Epithelial cell of proximal tubule (primary cell): ENCODE results near the gene KMT2E. TPM values are rescaled to one million over a fixed set of nuclear protein-coding genes. Genes with fewer than 3 reads are reported as not detected.

Experiments
- DNase-seq: peaks from one replicate; pipeline ENCODE4 v3.0.0-alpha.2; 2011; ENCODE audit warnings: low read depth
- H3K4me3 ChIP-seq: 2 replicates; pipeline ENCODE4 v1.5.1; 2011; ENCODE audit warnings: low read depth, mild to moderate bottlenecking, low read length
- CTCF ChIP-seq: conservative IDR thresholded peaks from 2 replicates; pipeline ENCODE4 v1.5.1; 2012; ENCODE audit warnings: low read depth, mild to moderate bottlenecking, low read length
- total RNA-seq: library from RNA; depleted of rRNA; stranded (reverse); fragments of >200 nt; gene quantifications from 2 replicates; pipeline ENCODE4 v1.2.3, GENCODE V29; 2015

The KMT2E gene
- total RNA-seq, 1 donor from 2014 or later = 46.4 TPM

- H3K4me3 ChIP-seq = no peak overlapping the region
- no peak for DNase-seq
- no peak for TF ChIP-seq CTCF
Measured at GRCh38 chr7:105086850-105087249, 72.8 kb downstream of the KMT2E start.

- TF ChIP-seq CTCF = no peak
- H3K4me3 ChIP-seq = no peak overlapping the region
- no peak for DNase-seq
Measured at GRCh38 chr7:105087981-105088380, 74.0 kb downstream of the KMT2E start.

DNA sequence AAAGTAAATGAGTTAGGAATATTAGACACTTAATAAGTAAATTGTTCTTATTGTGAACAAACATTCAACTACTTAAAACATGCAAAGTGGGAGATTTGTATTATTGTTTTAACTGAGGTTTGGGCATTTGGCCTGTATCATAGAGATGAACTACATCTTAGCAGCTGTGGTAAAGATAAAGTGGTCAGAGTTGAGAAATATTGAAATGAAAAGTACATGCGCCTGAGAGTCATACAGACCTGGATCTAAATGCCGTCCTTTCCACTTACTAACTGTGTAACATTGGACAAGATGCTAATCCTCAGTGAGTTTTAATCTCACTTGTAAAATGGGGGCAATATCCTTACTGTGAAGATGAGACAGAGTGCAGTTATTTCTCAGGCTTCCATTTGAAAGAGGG is 74.5 kb downstream of the KMT2E start:
- TF ChIP-seq CTCF = no peak
- no peak for DNase-seq
- H3K4me3 ChIP-seq = no peak overlapping the region

GRCh38 chr7:105094966-105095365 is 81.0 kb downstream of the KMT2E start:
- TF ChIP-seq CTCF = no peak
- no peak for DNase-seq
- H3K4me3 ChIP-seq = no peak overlapping the region

DNA sequence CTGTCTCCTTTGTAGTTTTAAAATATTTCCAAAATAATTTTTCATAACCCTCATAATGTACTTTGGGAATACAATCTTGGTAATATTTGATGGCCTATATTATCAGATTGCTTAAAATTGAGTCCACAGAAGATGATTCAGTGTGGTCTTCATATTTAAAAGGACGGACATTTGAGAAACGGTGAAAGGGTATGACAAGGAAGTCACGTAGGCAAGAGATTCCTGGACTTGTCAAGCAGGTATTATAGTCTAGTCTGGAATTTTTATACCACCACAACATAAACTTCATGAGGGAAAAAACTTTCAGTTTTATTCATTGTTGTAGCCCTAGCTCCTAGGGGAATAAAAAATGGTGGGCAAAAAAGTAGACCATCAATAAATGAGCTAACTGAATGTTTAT is 82.3 kb downstream of the KMT2E start:
- no peak overlapping the region for H3K4me3 ChIP-seq
- no peak for TF ChIP-seq CTCF
- no peak for DNase-seq

GRCh38 chr7:105097619-105098018 is 83.6 kb downstream of the KMT2E start:
- DNase-seq = no peak
- no peak for TF ChIP-seq CTCF
- H3K4me3 ChIP-seq = no peak overlapping the region

DNA sequence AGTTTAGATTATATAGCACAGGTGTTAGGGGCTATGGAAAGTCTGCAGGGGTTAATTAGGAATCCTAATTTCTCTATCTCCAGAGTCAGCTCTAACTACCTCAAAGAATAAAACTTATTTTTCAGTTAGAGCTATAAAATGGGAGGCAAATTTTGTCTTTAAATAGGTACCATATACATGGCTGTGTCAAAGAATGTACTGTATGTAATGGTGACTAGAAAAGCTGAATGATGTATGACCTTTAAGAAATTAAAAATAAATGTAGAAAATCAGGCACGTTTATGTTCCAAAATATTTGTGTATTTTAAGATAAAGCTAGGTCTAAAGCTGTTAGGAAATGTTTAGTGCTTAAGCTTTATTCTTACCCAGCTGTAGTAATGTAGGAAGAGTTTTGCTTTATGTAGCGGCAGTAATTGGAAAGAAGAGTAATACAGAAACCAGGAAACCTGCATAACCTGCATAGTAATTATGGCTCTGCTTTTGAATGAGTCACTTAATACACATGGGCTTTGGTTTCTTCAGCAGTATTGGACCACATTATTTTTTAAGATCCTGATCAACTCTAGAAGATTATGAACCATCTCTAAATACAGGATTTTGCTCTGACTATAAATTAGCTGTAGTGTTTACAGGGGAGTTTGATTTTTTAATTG is 85.0 kb downstream of the KMT2E start:
- no peak for DNase-seq
- H3K4me3 ChIP-seq = no peak overlapping the region
- no peak for TF ChIP-seq CTCF
